DMS114 treated with DMSO at 0.1 percent for 48 hours (cell line): Measurements from ENCODE around the gene HES5.
"Not testable (repeated sequence)": the region's sequence is repeated elsewhere in the genome, so short reads cannot be mapped to it uniquely, and the experiment has no call there.

Source experiments
- DNase-seq: peaks from one replicate; lab custom pipeline; 2025; ENCODE audit not compliant: unreplicated experiment; lab: John Stamatoyannopoulos, UW

The HES5 gene

GRCh38 chr1:2529784-2530512 lies at the start of gene HES5:
Gene HES5 (minus strand): TSS chr1:2530263. CDS start chr1:2530164, 99 bp downstream.
- no peak for DNase-seq

GRCh38 chr1:2578758-2579118 lies 48.7 kb upstream of the HES5 start:
- DNase-seq, result no peak

GRCh38 chr1:2577565-2578075 lies 47.6 kb upstream of the HES5 start:
- DNase-seq, result not testable (repeated sequence)

- DNase-seq, result no peak
Observed at GRCh38 chr1:2575801-2576663, 46.0 kb upstream of the HES5 start.

- no peak for DNase-seq
Observed at GRCh38 chr1:2574350-2574749, 44.3 kb upstream of the HES5 start.

GRCh38 chr1:2573250-2573920 lies 43.3 kb upstream of the HES5 start:
- DNase-seq, result no peak

GRCh38 chr1:2571348-2571747 lies 41.3 kb upstream of the HES5 start:
- no peak for DNase-seq

- no peak for DNase-seq
Observed at GRCh38 chr1:2570332-2570731, 40.3 kb upstream of the HES5 start.

GRCh38 chr1:2569703-2570102 lies 39.6 kb upstream of the HES5 start:
- not testable (repeated sequence) for DNase-seq

- no peak for DNase-seq
Observed at GRCh38 chr1:2569060-2569459, 39.0 kb upstream of the HES5 start.

- DNase-seq, result not testable (repeated sequence)
Observed at GRCh38 chr1:2568187-2568816, 38.2 kb upstream of the HES5 start.

GRCh38 chr1:2567083-2567679 lies 37.1 kb upstream of the HES5 start:
- no peak for DNase-seq

GRCh38 chr1:2566101-2567045 lies 36.3 kb upstream of the HES5 start:
- DNase-seq, result no peak

GRCh38 chr1:2564815-2565374 lies 34.8 kb upstream of the HES5 start:
- no peak for DNase-seq

- no peak for DNase-seq
Observed at GRCh38 chr1:2564006-2564814, 34.1 kb upstream of the HES5 start.

- DNase-seq, result no peak
Observed at GRCh38 chr1:2563205-2563604, 33.1 kb upstream of the HES5 start.

GRCh38 chr1:2561898-2562895 lies 32.1 kb upstream of the HES5 start:
- no peak for DNase-seq
